Neural progenitor cell (in vitro differentiated cells): ENCODE data around the gene RELT.

Experiments used
- CTCF ChIP-seq: fragments of 200-600 bp; sonication (generic); IDR thresholded peaks from 2 replicates; pipeline ENCODE4 v1.5.1; 2017; ENCODE audit warnings: antibody characterized with exemption, mild to moderate bottlenecking
- EZH2phosphoT487 ChIP-seq: fragments of 200-600 bp; sonication (generic); IDR thresholded peaks from 2 replicates; pipeline ENCODE4 v1.6.1; 2017; ENCODE audit warnings: antibody characterized with exemption

GRCh38 chr11:73376160-73376802, at the start of gene RELT:
- peak; percentile 78 for TF ChIP-seq CTCF
- no peak for TF ChIP-seq EZH2phosphoT487
